ENCODE measurements around the gene LRP1.
A peak's percentile ranks its signal among the peaks of the same experiment; 100 is the strongest.
"Not testable (repeated sequence)": the region's sequence is repeated elsewhere in the genome, so short reads cannot be mapped to it uniquely, and the experiment has no call there.

LRP1 gene

GRCh38 chr12:57112492-57113294 lies 15.6 kb upstream of the LRP1 start:
- Histone ChIP-seq H3K9me3 (ENCODE audit: control insufficient read depth in 2 of 2, low read length in 2 of 2) (no peaks in the 10 kb centered on the region), H3K27ac (ENCODE audit: low read depth in 2 of 2, low read length in 2 of 2) (peak overlapping the region; percentile 99 to 100), H3K27me3 (ENCODE audit: control insufficient read depth in 2 of 2, insufficient read depth in 2 of 2, low read length in 2 of 2) (no peaks in the 10 kb centered on the region), H3K4me3 (ENCODE audit: low read length in 2 of 2) (peak overlapping the region; percentile 95 to 98), H3K4me1 (ENCODE audit: control insufficient read depth in 2 of 2, insufficient read depth in 2 of 2, low read length in 2 of 2) (peaks cover 18 to 23% of the 10 kb centered on the region in 2 donors), H3K9ac (ENCODE audit: low read depth in 1 of 2, low read length in 2 of 2) (peak overlapping the region; percentile 99), H3K36me3 (ENCODE audit: control insufficient read depth in 2 of 2, insufficient read depth in 2 of 2, low read length in 2 of 2) (peaks cover 7 to 8% of the 10 kb centered on the region in 2 donors)

- H3K4me1 ChIP-seq (ENCODE audit: control insufficient read depth in 2 of 2, insufficient read depth in 2 of 2, low read length in 2 of 2), result peaks cover 3 to 8% of the 10 kb centered on the region in 2 donors
- no peak overlapping the region for H3K27ac ChIP-seq (ENCODE audit: low read depth in 2 of 2, low read length in 2 of 2)
- H3K9me3 ChIP-seq (ENCODE audit: control insufficient read depth in 2 of 2, low read length in 2 of 2), result no peaks in the 10 kb centered on the region
- H3K4me3 ChIP-seq (ENCODE audit: low read length in 2 of 2), result no peak overlapping the region
- no peak overlapping the region for H3K9ac ChIP-seq (ENCODE audit: low read depth in 1 of 2, low read length in 2 of 2)
- H3K27me3 ChIP-seq (ENCODE audit: control insufficient read depth in 2 of 2, insufficient read depth in 2 of 2, low read length in 2 of 2), result no peaks in the 10 kb centered on the region
- H3K36me3 ChIP-seq (ENCODE audit: control insufficient read depth in 2 of 2, insufficient read depth in 2 of 2, low read length in 2 of 2), result no peaks in the 10 kb centered on the region
Observed at GRCh38 chr12:57116580-57117281, 11.6 kb upstream of the LRP1 start.

GRCh38 chr12:57118711-57119271 lies 9.5 kb upstream of the LRP1 start:
- no peak overlapping the region for H3K4me3 ChIP-seq (ENCODE audit: low read length in 2 of 2)
- no peaks in the 10 kb centered on the region for H3K9me3 ChIP-seq (ENCODE audit: control insufficient read depth in 2 of 2, low read length in 2 of 2)
- H3K9ac ChIP-seq (ENCODE audit: low read depth in 1 of 2, low read length in 2 of 2), result no peak overlapping the region
- no peaks in the 10 kb centered on the region for H3K27me3 ChIP-seq (ENCODE audit: control insufficient read depth in 2 of 2, insufficient read depth in 2 of 2, low read length in 2 of 2)
- H3K27ac ChIP-seq (ENCODE audit: low read depth in 2 of 2, low read length in 2 of 2), result no peak overlapping the region
- no peaks in the 10 kb centered on the region for H3K4me1 ChIP-seq (ENCODE audit: control insufficient read depth in 2 of 2, insufficient read depth in 2 of 2, low read length in 2 of 2)
- no peaks in the 10 kb centered on the region for H3K36me3 ChIP-seq (ENCODE audit: control insufficient read depth in 2 of 2, insufficient read depth in 2 of 2, low read length in 2 of 2)

- Histone ChIP-seq H3K9me3 (ENCODE audit: control insufficient read depth in 2 of 2, low read length in 2 of 2) (no peaks in the 10 kb centered on the region), H3K4me3 (ENCODE audit: low read length in 2 of 2) (no peak overlapping the region), H3K27me3 (ENCODE audit: control insufficient read depth in 2 of 2, insufficient read depth in 2 of 2, low read length in 2 of 2) (no peaks in the 10 kb centered on the region), H3K36me3 (ENCODE audit: control insufficient read depth in 2 of 2, insufficient read depth in 2 of 2, low read length in 2 of 2) (no peaks in the 10 kb centered on the region), H3K27ac (ENCODE audit: low read depth in 2 of 2, low read length in 2 of 2) (no peak overlapping the region), H3K9ac (ENCODE audit: low read depth in 1 of 2, low read length in 2 of 2) (no peak overlapping the region), H3K4me1 (ENCODE audit: control insufficient read depth in 2 of 2, insufficient read depth in 2 of 2, low read length in 2 of 2) (no peaks in the 10 kb centered on the region)
Observed at GRCh38 chr12:57119294-57120085, 8.8 kb upstream of the LRP1 start.

GRCh38 chr12:57120718-57121117 lies 7.6 kb upstream of the LRP1 start:
- H3K9me3 ChIP-seq (ENCODE audit: control insufficient read depth in 2 of 2, low read length in 2 of 2); H3K4me3 ChIP-seq (ENCODE audit: low read length in 2 of 2); H3K27ac ChIP-seq (ENCODE audit: low read depth in 2 of 2, low read length in 2 of 2); H3K27me3 ChIP-seq (ENCODE audit: control insufficient read depth in 2 of 2, insufficient read depth in 2 of 2, low read length in 2 of 2); H3K9ac ChIP-seq (ENCODE audit: low read depth in 1 of 2, low read length in 2 of 2); H3K4me1 ChIP-seq (ENCODE audit: control insufficient read depth in 2 of 2, insufficient read depth in 2 of 2, low read length in 2 of 2); H3K36me3 ChIP-seq (ENCODE audit: control insufficient read depth in 2 of 2, insufficient read depth in 2 of 2, low read length in 2 of 2): not testable (repeated sequence)

- Histone ChIP-seq H3K9ac (ENCODE audit: low read depth in 1 of 2, low read length in 2 of 2) (no peak overlapping the region), H3K27ac (ENCODE audit: low read depth in 2 of 2, low read length in 2 of 2) (no peak overlapping the region), H3K4me3 (ENCODE audit: low read length in 2 of 2) (no peak overlapping the region), H3K36me3 (ENCODE audit: control insufficient read depth in 2 of 2, insufficient read depth in 2 of 2, low read length in 2 of 2) (no peaks in the 10 kb centered on the region), H3K4me1 (ENCODE audit: control insufficient read depth in 2 of 2, insufficient read depth in 2 of 2, low read length in 2 of 2) (peaks cover 3 to 9% of the 10 kb centered on the region in 2 donors), H3K27me3 (ENCODE audit: control insufficient read depth in 2 of 2, insufficient read depth in 2 of 2, low read length in 2 of 2) (no peaks in the 10 kb centered on the region), H3K9me3 (ENCODE audit: control insufficient read depth in 2 of 2, low read length in 2 of 2) (no peaks in the 10 kb centered on the region)
Observed at GRCh38 chr12:57123813-57124212, 4.5 kb upstream of the LRP1 start.

- no peaks in the 10 kb centered on the region for H3K9me3 ChIP-seq (ENCODE audit: control insufficient read depth in 2 of 2, low read length in 2 of 2)
- no peak overlapping the region for H3K27ac ChIP-seq (ENCODE audit: low read depth in 2 of 2, low read length in 2 of 2)
- no peaks in the 10 kb centered on the region for H3K36me3 ChIP-seq (ENCODE audit: control insufficient read depth in 2 of 2, insufficient read depth in 2 of 2, low read length in 2 of 2)
- H3K4me3 ChIP-seq (ENCODE audit: low read length in 2 of 2), result no peak overlapping the region
- H3K4me1 ChIP-seq (ENCODE audit: control insufficient read depth in 2 of 2, insufficient read depth in 2 of 2, low read length in 2 of 2), result peaks cover 3 to 10% of the 10 kb centered on the region in 2 donors
- H3K9ac ChIP-seq (ENCODE audit: low read depth in 1 of 2, low read length in 2 of 2), result no peak overlapping the region
- H3K27me3 ChIP-seq (ENCODE audit: control insufficient read depth in 2 of 2, insufficient read depth in 2 of 2, low read length in 2 of 2), result no peaks in the 10 kb centered on the region
Observed at GRCh38 chr12:57124261-57124877, 3.9 kb upstream of the LRP1 start.

GRCh38 chr12:57126061-57126460 lies 2.2 kb upstream of the LRP1 start:
- no peaks in the 10 kb centered on the region for H3K27me3 ChIP-seq (ENCODE audit: control insufficient read depth in 2 of 2, insufficient read depth in 2 of 2, low read length in 2 of 2)
- no peak overlapping the region for H3K9ac ChIP-seq (ENCODE audit: low read depth in 1 of 2, low read length in 2 of 2)
- H3K4me3 ChIP-seq (ENCODE audit: low read length in 2 of 2), result no peak overlapping the region
- peaks cover 5 to 23% of the 10 kb centered on the region in 2 donors for H3K4me1 ChIP-seq (ENCODE audit: control insufficient read depth in 2 of 2, insufficient read depth in 2 of 2, low read length in 2 of 2)
- H3K27ac ChIP-seq (ENCODE audit: low read depth in 2 of 2, low read length in 2 of 2), result no peak overlapping the region
- no peaks in the 10 kb centered on the region for H3K9me3 ChIP-seq (ENCODE audit: control insufficient read depth in 2 of 2, low read length in 2 of 2)
- no peaks in the 10 kb centered on the region for H3K36me3 ChIP-seq (ENCODE audit: control insufficient read depth in 2 of 2, insufficient read depth in 2 of 2, low read length in 2 of 2)

- peak overlapping the region in 1 of 2 donors; percentile 87 for H3K4me3 ChIP-seq (ENCODE audit: low read length in 2 of 2)
- H3K9ac ChIP-seq (ENCODE audit: low read depth in 1 of 2, low read length in 2 of 2), result peak overlapping the region; percentile 44 to 92
Observed at GRCh38 chr12:57126561-57126960, 1.7 kb upstream of the LRP1 start.

More at GRCh38 chr12:57126561-57126960, 1.7 kb upstream of the LRP1 start:
- no peaks in the 10 kb centered on the region for H3K9me3 ChIP-seq (ENCODE audit: control insufficient read depth in 2 of 2, low read length in 2 of 2)
- H3K27ac ChIP-seq (ENCODE audit: low read depth in 2 of 2, low read length in 2 of 2), result peak overlapping the region; percentile 97 to 98
- H3K4me1 ChIP-seq (ENCODE audit: control insufficient read depth in 2 of 2, insufficient read depth in 2 of 2, low read length in 2 of 2), result peaks cover 5 to 28% of the 10 kb centered on the region in 2 donors
- no peaks in the 10 kb centered on the region for H3K36me3 ChIP-seq (ENCODE audit: control insufficient read depth in 2 of 2, insufficient read depth in 2 of 2, low read length in 2 of 2)
- H3K27me3 ChIP-seq (ENCODE audit: control insufficient read depth in 2 of 2, insufficient read depth in 2 of 2, low read length in 2 of 2), result no peaks in the 10 kb centered on the region

Measured in mucosa of rectum (tissue), 2 donors.